ENCODE results near the gene MAPK14. TPM values are rescaled to one million over a fixed set of nuclear protein-coding genes. Genes with fewer than 3 reads are reported as not detected.

Gene MAPK14
- total RNA-seq, 1 experiment from 2014 or later = 56.8 TPM

DNA sequence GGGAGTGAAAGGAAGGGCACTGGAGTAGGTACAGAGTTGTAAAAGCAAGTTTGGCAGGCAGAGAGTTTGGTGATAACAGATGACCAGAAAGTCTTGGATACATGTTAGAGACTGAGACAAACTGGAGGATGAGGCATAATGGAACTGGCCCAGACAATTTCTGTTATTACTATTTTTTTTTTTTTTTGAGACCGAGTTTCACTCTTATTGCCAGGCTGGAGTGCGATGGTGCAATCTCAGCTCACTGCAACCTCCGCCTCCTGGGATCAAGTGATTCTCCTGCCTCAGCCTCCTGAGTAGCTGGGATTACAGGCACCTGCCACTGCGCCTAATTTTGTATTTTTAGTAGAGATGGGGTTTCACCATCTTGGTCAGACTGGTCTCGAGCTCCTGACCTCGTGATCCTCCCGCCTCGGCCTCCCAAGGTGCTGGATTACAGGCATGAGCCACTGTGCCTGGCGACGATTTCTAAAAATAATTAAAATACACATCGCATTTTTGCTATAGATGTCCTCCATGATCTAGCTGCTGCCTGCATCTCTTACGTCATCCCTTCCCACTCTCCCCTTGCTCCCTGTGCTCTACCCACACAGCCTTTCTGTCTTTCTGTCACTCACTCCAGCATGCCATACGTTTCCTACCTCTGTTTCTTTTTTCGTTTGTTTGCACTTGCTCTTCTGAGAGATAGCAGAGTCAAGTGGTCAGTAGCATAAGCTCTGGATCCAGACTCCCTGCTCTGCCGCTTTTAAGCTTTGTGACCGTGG lies 23.5 kb downstream of the MAPK14 start:
- CTCF ChIA-PET = no interaction called here
- no peak overlapping the region for H3K9ac ChIP-seq (ENCODE audit: low read length)
- no peaks in the 10 kb centered on the region for H3K27me3 ChIP-seq (ENCODE audit: low read length)
- peaks cover 21% of the 10 kb centered on the region for H4K20me1 ChIP-seq (ENCODE audit: low read length)
- no peaks in the 10 kb centered on the region for H3F3A ChIP-seq (ENCODE audit: low read length, unreplicated experiment)
- POLR2A ChIA-PET (ENCODE audit: unreplicated experiment) = no interaction called here
- H3K9me3 ChIP-seq (ENCODE audit: low read length) = no peaks in the 10 kb centered on the region
- TF ChIP-seq EZH2 (IDR thresholded peaks at IDR 0.05; ENCODE audit: low read length, unreplicated experiment) (no peak), EZH2phosphoT487 (IDR thresholded peaks at IDR 0.05; ENCODE audit: borderline replicate concordance, low read length) (no peak)
- TF ChIP-seq, protein P1, sequence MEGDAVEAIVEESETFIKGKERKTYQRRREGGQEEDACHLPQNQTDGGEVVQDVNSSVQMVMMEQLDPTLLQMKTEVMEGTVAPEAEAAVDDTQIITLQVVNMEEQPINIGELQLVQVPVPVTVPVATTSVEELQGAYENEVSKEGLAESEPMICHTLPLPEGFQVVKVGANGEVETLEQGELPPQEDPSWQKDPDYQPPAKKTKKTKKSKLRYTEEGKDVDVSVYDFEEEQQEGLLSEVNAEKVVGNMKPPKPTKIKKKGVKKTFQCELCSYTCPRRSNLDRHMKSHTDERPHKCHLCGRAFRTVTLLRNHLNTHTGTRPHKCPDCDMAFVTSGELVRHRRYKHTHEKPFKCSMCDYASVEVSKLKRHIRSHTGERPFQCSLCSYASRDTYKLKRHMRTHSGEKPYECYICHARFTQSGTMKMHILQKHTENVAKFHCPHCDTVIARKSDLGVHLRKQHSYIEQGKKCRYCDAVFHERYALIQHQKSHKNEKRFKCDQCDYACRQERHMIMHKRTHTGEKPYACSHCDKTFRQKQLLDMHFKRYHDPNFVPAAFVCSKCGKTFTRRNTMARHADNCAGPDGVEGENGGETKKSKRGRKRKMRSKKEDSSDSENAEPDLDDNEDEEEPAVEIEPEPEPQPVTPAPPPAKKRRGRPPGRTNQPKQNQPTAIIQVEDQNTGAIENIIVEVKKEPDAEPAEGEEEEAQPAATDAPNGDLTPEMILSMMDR (conservative IDR thresholded peaks at IDR 0.05; ENCODE audit: low read depth, low read length) = no peak
- H3K9me2 ChIP-seq (replicated peaks; ENCODE audit: low read length) = no peaks in the 10 kb centered on the region
- intact Hi-C loops (cut with micrococcal nuclease) = no loop called here
- H3K36me3 ChIP-seq (ENCODE audit: low read depth, low read length) = peaks cover 23% of the 10 kb centered on the region
- no peak overlapping the region for H3K27ac ChIP-seq (ENCODE audit: low read length)
- ATAC-seq (no peak), DNase-seq (no peak)
- no peak overlapping the region for H3K4me2 ChIP-seq (ENCODE audit: low read length)
- peaks cover 14% of the 10 kb centered on the region; the same call in 1 of the 2 replicates for H3K4me1 ChIP-seq (ENCODE audit: insufficient read depth, low read length)
- BruUV-seq (replicated peaks) = no TSS peak
- no peak overlapping the region for H3K4me3 ChIP-seq (ENCODE audit: low read length)
- peaks cover 90% of the 10 kb centered on the region for H3K79me2 ChIP-seq (ENCODE audit: low read length)
- H2AFZ ChIP-seq (ENCODE audit: low read length) = no peak overlapping the region

DNA sequence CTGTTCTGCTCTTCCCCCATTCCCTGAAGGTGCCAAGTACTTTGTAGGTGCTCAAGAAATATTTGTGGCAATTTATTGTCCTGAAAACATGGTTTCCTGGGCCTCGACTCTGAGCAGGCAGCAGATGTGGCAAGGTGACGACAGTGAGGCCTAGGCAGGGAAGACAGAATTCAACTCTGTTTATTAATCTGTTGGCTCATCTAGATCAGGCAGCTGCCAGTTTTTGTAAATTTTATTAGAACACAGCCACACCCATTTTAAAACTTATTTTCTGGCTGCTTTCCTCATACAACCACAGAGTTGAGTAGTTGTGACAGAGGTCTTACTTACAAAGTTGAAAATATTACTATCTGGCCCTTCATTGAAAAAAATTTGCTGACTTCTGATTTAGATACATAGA lies 24.5 kb downstream of the MAPK14 start:
- H3K9me3 ChIP-seq (ENCODE audit: low read length) = no peaks in the 10 kb centered on the region
- POLR2A ChIA-PET (ENCODE audit: unreplicated experiment) = no interaction called here
- CTCF ChIA-PET = no interaction called here
- H3K4me3 ChIP-seq (ENCODE audit: low read length) = no peak overlapping the region
- TF ChIP-seq, protein P1 (conservative IDR thresholded peaks at IDR 0.05; ENCODE audit: low read depth, low read length) = no peak
- no peak for TF ChIP-seq EZH2 (IDR thresholded peaks at IDR 0.05; ENCODE audit: low read length, unreplicated experiment)
- TF ChIP-seq EZH2phosphoT487 (IDR thresholded peaks at IDR 0.05; ENCODE audit: borderline replicate concordance, low read length) = no peak
- H3K9ac ChIP-seq (ENCODE audit: low read length) = no peak overlapping the region
- intact Hi-C loops (cut with micrococcal nuclease) = no loop called here
- peaks cover 14% of the 10 kb centered on the region; the same call in 1 of the 2 replicates for H3K4me1 ChIP-seq (ENCODE audit: insufficient read depth, low read length)
- BruUV-seq (replicated peaks) = no TSS peak
- no peaks in the 10 kb centered on the region for H3F3A ChIP-seq (ENCODE audit: low read length, unreplicated experiment)
- no peaks in the 10 kb centered on the region for H3K27me3 ChIP-seq (ENCODE audit: low read length)
- no peak overlapping the region for H3K27ac ChIP-seq (ENCODE audit: low read length)
- DNase-seq (no peak), ATAC-seq (peak; percentile 70)
- H2AFZ ChIP-seq (ENCODE audit: low read length) = no peak overlapping the region
- H3K36me3 ChIP-seq (ENCODE audit: low read depth, low read length) = peaks cover 16% of the 10 kb centered on the region
- peaks cover 90% of the 10 kb centered on the region for H3K79me2 ChIP-seq (ENCODE audit: low read length)
- H3K9me2 ChIP-seq (replicated peaks; ENCODE audit: low read length) = no peaks in the 10 kb centered on the region
- H3K4me2 ChIP-seq (ENCODE audit: low read length) = no peak overlapping the region
- H4K20me1 ChIP-seq (ENCODE audit: low read length) = peaks cover 13% of the 10 kb centered on the region; the same call in 1 of the 2 replicates

DNA sequence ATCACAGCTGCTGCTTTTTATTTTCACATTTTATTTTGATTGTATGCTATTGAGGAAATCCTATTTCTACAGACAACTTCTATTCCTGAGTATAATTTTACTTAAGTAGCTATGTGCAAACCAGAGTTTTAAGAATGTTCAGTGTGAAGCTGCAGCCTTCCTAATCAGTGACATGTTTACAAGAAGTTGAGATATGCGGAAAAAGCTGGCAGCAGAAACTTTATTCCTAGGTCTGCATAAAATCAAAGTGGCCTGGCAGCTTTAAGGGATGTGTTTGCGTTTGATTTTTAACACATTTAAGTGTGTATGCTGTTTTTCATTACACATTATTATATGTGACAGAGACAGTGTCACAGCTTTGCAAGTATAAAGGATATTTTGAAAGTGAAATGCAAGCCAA lies 26.3 kb downstream of the MAPK14 start:
- intact Hi-C loops (cut with micrococcal nuclease) = no loop called here
- Histone ChIP-seq H3K9me3 (ENCODE audit: low read length) (no peaks in the 10 kb centered on the region), H3K27me3 (ENCODE audit: low read length) (no peaks in the 10 kb centered on the region), H4K20me1 (ENCODE audit: low read length) (peaks cover 13% of the 10 kb centered on the region; the same call in 1 of the 2 replicates), H2AFZ (ENCODE audit: low read length) (no peak overlapping the region), H3K9ac (ENCODE audit: low read length) (no peak overlapping the region), H3K9me2 (replicated peaks; ENCODE audit: low read length) (no peaks in the 10 kb centered on the region), H3F3A (ENCODE audit: low read length, unreplicated experiment) (no peaks in the 10 kb centered on the region), H3K4me2 (ENCODE audit: low read length) (no peak overlapping the region), H3K4me3 (ENCODE audit: low read length) (no peak overlapping the region), H3K4me1 (ENCODE audit: insufficient read depth, low read length) (peaks cover 14% of the 10 kb centered on the region; the same call in 1 of the 2 replicates), H3K27ac (ENCODE audit: low read length) (no peak overlapping the region), H3K36me3 (ENCODE audit: low read depth, low read length) (peaks cover 16% of the 10 kb centered on the region), H3K79me2 (ENCODE audit: low read length) (peaks cover 89% of the 10 kb centered on the region)
- no TSS peak for BruUV-seq (replicated peaks)
- DNase-seq = no peak
- CTCF ChIA-PET = no interaction called here
- POLR2A ChIA-PET (ENCODE audit: unreplicated experiment) = no interaction called here
- TF ChIP-seq, protein P1 (conservative IDR thresholded peaks at IDR 0.05; ENCODE audit: low read depth, low read length) = no peak
- TF ChIP-seq EZH2phosphoT487 (IDR thresholded peaks at IDR 0.05; ENCODE audit: borderline replicate concordance, low read length) = no peak
- no peak for TF ChIP-seq EZH2 (IDR thresholded peaks at IDR 0.05; ENCODE audit: low read length, unreplicated experiment)
- ATAC-seq = no peak

All from PC-3 (cell line).